Sigmoid colon (tissue), 3 donors: ENCODE measurements around the gene FBXL15.

Experiments
- CTCF ChIP-seq, 4 experiments: fragments of 450-650 bp in 3 of 4; fragments of 200-600 bp in 1 of 4; IDR thresholded peaks; one replicate each; pipeline ENCODE4 v1.5.1; 2016 to 2019; ENCODE audit warnings: antibody characterized with exemption in 4 of 4, mild to moderate bottlenecking in 3 of 4, moderate library complexity in 2 of 4
- POLR2A ChIP-seq, 2 donors: fragments of 450-650 bp; IDR thresholded peaks; one replicate each; pipeline ENCODE4 v1.6.1; 2016; ENCODE audit warnings: antibody characterized with exemption in 2 of 2, mild to moderate bottlenecking in 2 of 2, moderate library complexity in 2 of 2

- TF ChIP-seq CTCF (IDR thresholded peaks at IDR 0.05), result no peak
- TF ChIP-seq POLR2A (IDR thresholded peaks at IDR 0.05), result no peak
Measured at GRCh38 chr10:102400076-102400475, 20.6 kb upstream of the FBXL15 start.
